HepG2 (cell line): ENCODE measurements around the gene RMI1. TPM values are rescaled to one million over a fixed set of nuclear protein-coding genes. Genes with fewer than 3 reads are reported as not detected.
A peak's percentile ranks its signal among the peaks of the same experiment; 100 is the strongest.

ENCODE experiments used
- AFF4 ChIP-seq: sonication (generic); formaldehyde crosslinking; IDR thresholded peaks from 2 replicates; pipeline ENCODE4 v1.4.0; 2020; ENCODE audit warnings: missing genetic modification reagents
- CEBPZ ChIP-seq: IDR thresholded peaks from 2 replicates; pipeline ENCODE4 v1.6.1; 2012; ENCODE audit warnings: low read length, improper control_type of control experiment
- FOSL1 ChIP-seq: sonication (generic); formaldehyde crosslinking; IDR thresholded peaks from 2 replicates; pipeline ENCODE4 v1.9.0; 2021; ENCODE audit warnings: missing genetic modification reagents, borderline replicate concordance
- JUNB ChIP-seq: sonication (generic); formaldehyde crosslinking; IDR thresholded peaks from 2 replicates; pipeline ENCODE4 v1.8.0; 2022; ENCODE audit warnings: missing genetic modification reagents, mild to moderate bottlenecking, borderline replicate concordance
- KAT7 ChIP-seq: IDR thresholded peaks from 2 replicates; pipeline ENCODE4 v1.6.1; 2018; ENCODE audit warnings: borderline replicate concordance, missing compliant biosample characterization
- KLF11 ChIP-seq: IDR thresholded peaks from 2 replicates; pipeline ENCODE4 v1.6.1; 2016; ENCODE audit warnings: missing compliant biosample characterization
- MAX ChIP-seq: IDR thresholded peaks from 2 replicates; pipeline ENCODE4 v1.6.1; 2012; ENCODE audit warnings: inconsistent platforms
- MEF2D ChIP-seq: sonication (generic); formaldehyde crosslinking; IDR thresholded peaks from 2 replicates; pipeline ENCODE4 v1.5.1; 2020; ENCODE audit warnings: mild to moderate bottlenecking, missing genetic modification reagents
- MYNN ChIP-seq: sonication (generic); formaldehyde crosslinking; IDR thresholded peaks from 2 replicates; pipeline ENCODE4 v1.4.0; 2020; ENCODE audit warnings: mild to moderate bottlenecking, low read depth, missing genetic modification reagents
- SIX4 ChIP-seq: sonication (generic); formaldehyde crosslinking; IDR thresholded peaks from 2 replicates; pipeline ENCODE4 v1.4.0; 2020; ENCODE audit warnings: missing genetic modification reagents
- SP5 ChIP-seq: IDR thresholded peaks from 2 replicates; pipeline ENCODE4 v1.6.1; 2016; ENCODE audit warnings: low read depth, borderline replicate concordance
- STAT5B ChIP-seq: sonication (generic); formaldehyde crosslinking; IDR thresholded peaks from 2 replicates; pipeline ENCODE4 v1.4.0; 2020; ENCODE audit warnings: missing genetic modification reagents
- XBP1 ChIP-seq: sonication (generic); formaldehyde crosslinking; IDR thresholded peaks from 2 replicates; pipeline ENCODE4 v1.5.0; 2020; ENCODE audit warnings: missing genetic modification reagents
- YEATS2 ChIP-seq: sonication (generic); formaldehyde crosslinking; IDR thresholded peaks from 2 replicates; pipeline ENCODE4 v1.4.0; 2020; ENCODE audit warnings: missing genetic modification reagents, borderline replicate concordance
- YY1 ChIP-seq: IDR thresholded peaks from 2 replicates; pipeline ENCODE4 v1.6.1; 2011; ENCODE audit warnings: low read length, low read depth, moderate library complexity, mild to moderate bottlenecking; ENCODE audit not compliant: insufficient read depth, insufficient replicate concordance
- ZNF687 ChIP-seq: sonication (generic); formaldehyde crosslinking; IDR thresholded peaks from 2 replicates; pipeline ENCODE4 v1.5.1; 2020; ENCODE audit warnings: mild to moderate bottlenecking, missing genetic modification reagents, moderate library complexity
- ZNF749 ChIP-seq: sonication (generic); formaldehyde crosslinking; IDR thresholded peaks from 2 replicates; pipeline ENCODE4 v1.8.0; 2022; ENCODE audit warnings: mild to moderate bottlenecking, missing genetic modification reagents, moderate library complexity, borderline replicate concordance
- ZNF839 ChIP-seq: sonication (generic); formaldehyde crosslinking; IDR thresholded peaks from 2 replicates; pipeline ENCODE4 v1.4.0; 2020; ENCODE audit warnings: missing genetic modification reagents, mild to moderate bottlenecking, borderline replicate concordance
- ZNF879 ChIP-seq: sonication (generic); formaldehyde crosslinking; IDR thresholded peaks from 2 replicates; pipeline ENCODE4 v1.8.1; 2023; ENCODE audit warnings: missing genetic modification reagents
- polyA plus RNA-seq, 8 experiments: library from polyadenylated mRNA; depleted of rRNA in 3 of 8; stranded (reverse) in 7 of 8; unstranded in 1 of 8; fragments of >200 nt; fragmentation: Illumina TruSeq in 4 of 8; extraction: Trizol in 4 of 8; gene quantifications; 2 replicates each; pipeline versions ENCODE4 v1.2.1 to v1.2.3, GENCODE V29; 2011 to 2016; ENCODE audit warnings: low read depth in 4 of 8, missing spikeins in 1 of 8, mixed read lengths in 1 of 8; ENCODE audit not compliant: insufficient read depth in 1 of 8
- total RNA-seq, 5 experiments: library from RNA; depleted of rRNA; stranded (reverse); fragments of >200 nt; fragmentation: Illumina TruSeq; extraction: Trizol; gene quantifications; 2 replicates each; pipeline ENCODE4 v1.2.3, GENCODE V29; 2016; ENCODE audit warnings: low read depth in 1 of 5

Gene RMI1
- total and polyA plus RNA-seq, 2 of the 13 experiments (the other 11 are each of a cell fraction or from before 2014, with no cell fraction given), result 0.54 to 3.7 TPM

GRCh38 chr9:83986765-83987401, 6.3 kb downstream of the RMI1 start (continued):
- peak; percentile 45; the same call in 1 of the 2 replicates for TF ChIP-seq ZNF687 (CRISPR knock-in tag)
- no peak for TF ChIP-seq MYNN (CRISPR knock-in tag)
- no peak for TF ChIP-seq ZNF749 (CRISPR knock-in tag)
- no peak for TF ChIP-seq KLF11 (CRISPR knock-in tag)
- TF ChIP-seq STAT5B (CRISPR knock-in tag), result no peak
- TF ChIP-seq AFF4 (CRISPR knock-in tag), result no peak
- peak; percentile 69; the same call in 1 of the 2 replicates for TF ChIP-seq SIX4 (CRISPR knock-in tag)
- TF ChIP-seq YY1, result peak; percentile 20
- TF ChIP-seq FOSL1 (CRISPR knock-in tag), result no peak
- peak; percentile 86 for TF ChIP-seq SP5 (CRISPR knock-in tag)
- 0 out of 2 replicates have a peak, but pooled peaks have one; percentile 29 for TF ChIP-seq MEF2D
- no peak for TF ChIP-seq XBP1 (CRISPR knock-in tag)
- TF ChIP-seq ZNF879 (CRISPR knock-in tag), result no peak
- TF ChIP-seq YEATS2 (CRISPR knock-in tag), result 0 out of 2 replicates have a peak, but pooled peaks have one; percentile 24
- peak; percentile 57; the same call in 1 of the 2 replicates for TF ChIP-seq JUNB (CRISPR knock-in tag)
- TF ChIP-seq ZNF839 (CRISPR knock-in tag), result no peak
- TF ChIP-seq MAX, result peak; percentile 59; the same call in 1 of the 2 replicates
- TF ChIP-seq CEBPZ, result no peak
- TF ChIP-seq KAT7 (CRISPR knock-in tag), result peak; percentile 27; the same call in 1 of the 2 replicates
